HG03095 (cell line): ENCODE results near the gene TPD52L2.
"Not testable (repeated sequence)": the region's sequence is repeated elsewhere in the genome, so short reads cannot be mapped to it uniquely, and the experiment has no call there.

ENCODE experiments used
- ATAC-seq: cut with Tn5 transposase; IDR thresholded peaks from one replicate; pipeline ENCODE4 v1.9.1; 2021; ENCODE audit warnings: moderate library complexity; ENCODE audit not compliant: unreplicated experiment

The TPD52L2 gene

DNA sequence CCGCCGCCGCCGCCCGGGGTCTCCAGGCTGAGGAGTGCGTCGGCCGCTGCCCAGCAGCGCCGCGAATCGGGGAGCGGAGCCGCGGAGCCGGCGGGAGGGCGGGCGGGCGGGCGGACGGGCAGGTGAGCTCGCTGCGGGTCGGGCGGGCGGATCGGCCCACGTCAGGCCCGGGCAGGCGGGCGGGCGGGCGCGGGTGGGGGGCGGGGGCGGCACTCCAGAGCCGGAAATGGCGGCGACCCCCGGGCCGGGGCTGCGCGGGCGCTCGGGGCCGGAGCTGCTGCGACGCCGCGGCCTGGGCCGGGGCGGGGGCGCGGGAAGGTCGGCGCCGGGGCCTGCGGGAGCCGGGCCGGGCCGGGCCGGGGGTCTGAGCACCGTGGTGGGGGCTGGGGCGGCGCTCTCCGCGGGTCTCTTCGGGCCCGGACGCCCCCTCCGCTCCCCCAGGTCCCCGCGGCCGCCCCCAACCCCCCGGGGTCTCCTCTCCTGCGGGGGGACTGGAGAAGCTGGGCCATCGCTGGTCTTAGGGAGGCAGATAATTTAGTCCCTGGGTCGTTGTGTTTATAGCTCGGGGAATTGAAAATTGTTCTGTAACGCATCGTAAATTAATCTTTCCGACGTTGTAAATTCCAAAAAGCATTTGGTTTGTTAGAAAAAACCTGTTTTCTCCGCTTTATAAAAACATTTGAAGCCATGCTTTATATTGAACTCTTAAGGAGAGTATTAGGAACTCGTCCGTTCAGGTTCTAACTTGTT lies 30.3 kb downstream of the TPD52L2 start:
- no peak for ATAC-seq

- ATAC-seq = no peak
Measured at GRCh38 chr20:63895952-63896263, 30.8 kb downstream of the TPD52L2 start.

DNA sequence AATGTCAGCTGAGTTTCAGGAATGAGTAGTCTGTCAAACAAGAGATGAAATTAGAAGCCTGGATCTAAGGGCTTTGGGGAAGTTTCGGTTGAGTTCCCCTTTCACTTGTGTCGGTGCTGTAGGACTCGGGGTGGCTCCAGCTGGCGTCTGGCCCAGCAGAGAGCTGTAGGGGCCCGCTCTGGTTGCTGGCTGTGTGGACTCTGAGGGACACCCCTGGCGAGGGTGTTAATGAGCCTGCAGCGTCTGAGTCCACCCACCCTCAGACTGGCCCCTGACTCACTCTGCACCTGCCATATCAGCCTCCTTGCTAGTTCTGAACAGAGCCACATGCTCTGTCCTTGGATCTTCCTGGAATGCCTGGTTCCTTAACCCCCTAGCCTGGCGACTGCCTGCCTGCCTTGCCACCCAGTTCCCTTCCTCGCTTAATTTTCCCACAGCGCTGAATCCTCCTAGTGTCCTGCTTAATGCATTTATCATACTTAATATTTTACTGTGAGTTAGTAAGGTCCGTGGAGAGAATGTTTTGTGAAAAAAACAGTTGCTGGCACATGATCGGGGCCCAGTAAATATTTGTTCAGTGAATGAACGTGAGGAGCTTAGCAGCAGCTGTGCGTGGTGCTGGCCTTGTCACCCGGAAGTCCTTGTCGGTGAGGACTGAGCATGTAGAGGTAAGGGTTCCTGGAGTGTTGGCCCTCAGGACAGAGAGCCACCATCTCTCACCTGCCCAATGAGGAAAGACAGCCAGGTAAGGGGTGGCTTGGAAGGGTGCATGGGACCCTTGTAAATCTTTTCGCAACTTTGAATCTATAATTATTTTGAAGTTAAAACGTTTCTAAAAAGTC lies 31.4 kb downstream of the TPD52L2 start:
- ATAC-seq = no peak

DNA sequence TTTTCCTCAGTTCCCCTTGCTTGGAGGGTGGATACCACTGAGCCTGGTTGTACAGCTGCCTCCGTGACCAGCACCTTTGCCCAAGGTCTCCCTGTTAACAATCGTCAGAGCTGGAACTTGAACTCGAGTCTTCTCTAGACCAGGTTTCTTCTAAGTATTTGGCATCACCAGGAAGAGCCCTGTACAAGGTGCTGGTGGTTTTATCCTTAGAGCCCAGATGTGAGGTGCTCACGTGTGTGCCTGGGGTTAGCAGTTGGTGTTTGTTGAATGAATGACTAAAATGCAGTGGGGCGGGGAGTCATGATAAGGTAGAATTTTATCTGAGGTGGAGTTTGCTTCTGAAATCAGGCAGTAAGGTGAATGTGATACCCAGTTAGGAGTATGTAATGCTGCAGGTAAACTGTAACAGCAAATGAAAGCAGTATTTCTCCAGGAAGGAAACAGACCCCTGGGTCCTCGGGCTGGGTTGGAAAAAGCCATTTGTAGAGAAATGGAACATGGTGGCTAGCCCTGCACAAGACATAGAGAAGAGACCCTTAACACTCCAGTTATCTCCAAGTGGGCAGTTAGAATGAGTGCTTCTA lies 33.0 kb downstream of the TPD52L2 start:
- ATAC-seq = no peak

DNA sequence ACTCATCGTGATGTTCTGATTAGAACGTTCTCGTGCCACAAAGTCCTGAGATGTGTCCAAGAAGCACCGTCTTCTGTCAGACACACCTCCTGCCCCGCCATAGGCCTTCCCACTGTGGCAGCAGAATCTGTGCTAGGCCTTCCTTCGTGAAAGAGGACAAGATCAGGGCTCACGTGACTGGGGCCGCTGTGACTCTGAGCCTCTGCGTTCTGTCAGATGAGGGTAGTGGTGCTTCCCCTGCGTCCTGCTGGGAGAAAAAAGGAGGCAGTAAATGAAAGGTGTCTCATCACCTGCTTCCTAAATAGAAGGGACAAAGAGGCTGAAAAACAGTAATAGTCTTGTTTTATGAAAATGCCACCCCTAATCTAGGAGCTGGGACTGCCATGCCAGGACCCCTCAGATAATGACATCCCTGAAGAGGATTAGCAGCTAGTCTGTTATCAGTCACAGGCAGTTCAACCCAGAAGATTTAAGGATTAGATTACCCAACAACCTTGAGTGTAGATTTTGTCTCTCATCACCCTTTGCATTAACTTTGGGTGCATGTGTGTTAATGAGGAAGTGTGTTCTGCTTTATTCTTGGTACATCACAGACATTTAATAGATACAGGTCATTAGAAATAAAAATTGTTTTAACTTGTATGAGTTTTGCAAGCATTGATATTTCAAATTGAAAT lies 34.0 kb downstream of the TPD52L2 start:
- no peak for ATAC-seq

DNA sequence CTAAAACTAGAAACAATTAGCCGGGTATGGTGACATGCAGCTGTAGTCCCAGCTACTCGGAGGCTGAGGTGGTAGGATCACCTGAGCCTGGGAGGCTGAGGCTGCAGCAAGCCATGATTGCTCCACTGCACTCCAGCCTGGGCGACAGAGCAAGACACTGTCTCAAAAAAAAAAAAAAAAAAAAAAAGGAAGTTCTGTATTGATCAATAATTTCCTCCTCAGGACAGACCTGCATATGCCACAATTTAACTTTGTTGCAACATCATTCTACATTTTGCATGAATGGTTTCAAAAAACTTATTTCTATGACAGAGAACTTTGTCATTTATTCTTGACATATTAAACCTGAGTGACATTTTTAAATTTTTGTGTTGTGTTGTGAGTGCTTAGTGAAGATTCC lies 35.3 kb downstream of the TPD52L2 start:
- ATAC-seq = no peak

DNA sequence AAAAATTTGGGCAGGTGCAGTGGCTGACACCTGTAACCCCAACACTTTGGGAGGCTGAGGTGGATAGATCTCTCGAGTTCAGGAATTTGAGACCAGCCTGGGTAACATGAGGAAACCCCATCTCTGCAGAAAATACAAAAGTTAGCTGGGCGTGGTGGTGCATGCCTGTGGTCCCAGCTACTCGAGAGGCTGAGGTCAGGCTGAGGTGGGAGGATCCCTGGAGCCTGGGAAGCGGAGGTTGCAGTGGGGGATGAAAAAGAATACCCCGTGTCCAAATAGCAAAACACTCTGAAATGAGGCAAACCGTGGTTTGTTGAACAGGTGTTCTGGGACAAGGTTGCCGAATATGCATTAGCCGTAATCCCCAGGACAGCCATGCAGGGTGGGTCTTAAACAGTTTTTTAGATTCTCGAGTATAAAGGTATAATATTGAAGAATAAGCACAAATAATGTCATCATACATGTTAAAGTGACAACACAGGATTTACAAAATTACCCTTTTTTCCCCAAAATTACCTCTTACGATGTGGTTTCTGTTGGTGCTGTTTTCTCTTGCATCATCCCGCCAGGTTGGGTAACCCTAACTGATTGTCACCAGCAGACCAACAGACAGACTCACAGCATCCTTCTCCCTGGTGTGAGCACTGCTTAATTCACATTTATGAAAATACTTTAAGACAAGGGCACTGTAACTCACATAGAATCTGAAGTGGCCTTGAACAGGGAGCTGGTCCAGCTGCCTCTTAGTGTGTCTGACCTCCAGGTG lies 38.9 kb downstream of the TPD52L2 start:
- no peak for ATAC-seq

GRCh38 chr20:63908008-63908682 lies 43.1 kb downstream of the TPD52L2 start:
- ATAC-seq = no peak

- ATAC-seq = no peak
Measured at GRCh38 chr20:63911176-63911575, 46.1 kb downstream of the TPD52L2 start.

DNA sequence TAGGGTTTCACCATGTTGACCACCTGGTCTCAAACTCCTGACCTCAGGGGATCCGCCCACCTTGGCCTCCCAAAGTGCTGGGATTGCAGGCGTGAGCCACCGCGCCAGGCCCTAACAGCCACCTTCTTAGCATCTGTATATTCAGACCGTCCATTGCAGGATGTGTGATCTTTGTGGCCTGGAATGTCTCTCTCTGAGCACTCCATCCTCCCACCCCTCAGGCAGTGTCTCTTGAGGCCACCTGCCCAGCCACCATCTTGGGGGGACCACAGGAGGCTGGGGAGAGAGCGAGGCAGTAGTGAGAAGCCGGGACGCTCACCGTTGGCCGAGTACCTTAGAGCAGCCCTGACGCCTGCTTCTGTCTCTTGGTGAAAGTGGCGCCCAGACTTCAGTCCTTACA lies 48.7 kb downstream of the TPD52L2 start:
- ATAC-seq = no peak

GRCh38 chr20:63915471-63915870 lies 50.4 kb downstream of the TPD52L2 start:
- ATAC-seq = no peak

GRCh38 chr20:63916371-63916939 lies 51.4 kb downstream of the TPD52L2 start:
- ATAC-seq = not testable (repeated sequence)

- ATAC-seq = no peak
Measured at GRCh38 chr20:63917811-63918210, 52.7 kb downstream of the TPD52L2 start.

DNA sequence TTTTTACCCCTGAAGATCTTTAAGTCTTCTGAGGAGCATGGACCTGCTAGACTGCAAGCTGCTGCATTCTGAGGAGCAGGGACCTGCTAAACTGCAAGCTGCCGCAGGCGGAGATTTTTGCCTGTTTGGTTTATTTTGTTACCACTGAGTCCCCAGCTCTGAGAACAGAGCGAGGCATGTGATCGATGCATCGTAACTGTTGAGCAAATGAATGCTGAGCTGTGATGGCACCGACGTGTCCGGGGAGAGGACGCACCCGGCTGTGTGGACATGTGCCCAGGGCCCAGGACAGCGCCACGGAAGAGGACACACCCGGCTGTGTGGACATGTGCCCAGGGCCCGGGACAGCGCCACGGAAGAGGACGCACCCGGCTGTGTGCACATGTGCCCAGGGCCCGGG lies 54.1 kb downstream of the TPD52L2 start:
- ATAC-seq = no peak

DNA sequence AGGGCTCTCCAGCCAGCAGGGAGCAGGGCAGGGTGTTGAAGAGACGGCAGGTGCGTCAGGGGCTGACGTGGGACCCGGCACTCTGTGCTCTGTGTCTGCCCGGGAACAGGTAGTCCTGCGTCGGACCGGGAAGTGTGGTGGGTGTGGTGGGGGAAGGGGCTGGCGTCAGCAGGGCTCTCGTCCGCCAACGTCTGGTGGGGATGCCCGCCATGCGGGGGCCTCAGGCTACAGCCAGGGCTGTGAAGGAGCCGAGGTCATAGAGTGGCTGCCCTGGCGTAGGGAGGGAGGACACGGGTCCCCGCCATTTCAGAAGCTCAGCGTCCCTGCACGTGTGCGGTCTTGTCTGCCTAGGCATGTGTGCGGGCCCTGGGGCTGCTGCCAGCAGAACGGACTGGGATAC lies 55.2 kb downstream of the TPD52L2 start:
- ATAC-seq = no peak

DNA sequence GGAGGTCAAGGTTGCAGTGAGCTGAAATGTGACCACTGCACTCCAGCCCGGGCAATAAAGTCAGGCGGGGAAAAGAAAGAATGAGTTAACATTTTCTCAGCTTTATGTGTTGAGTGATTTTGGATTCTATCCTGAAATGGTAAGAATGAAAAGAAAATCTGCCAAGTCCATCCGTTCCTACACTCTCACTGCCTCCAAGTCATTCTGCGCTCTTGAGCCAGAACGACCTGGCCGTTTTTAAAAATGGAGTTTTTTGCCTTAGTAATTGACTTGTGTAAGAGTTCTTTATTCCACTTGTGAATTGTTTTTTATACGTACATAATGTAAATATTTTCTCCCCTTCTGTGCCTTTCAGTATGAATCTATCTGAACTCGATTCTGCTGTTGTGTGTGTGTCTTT lies 58.6 kb downstream of the TPD52L2 start:
- ATAC-seq = no peak

GRCh38 chr20:63924241-63924640 lies 59.2 kb downstream of the TPD52L2 start:
- no peak for ATAC-seq

- ATAC-seq = no peak
Measured at GRCh38 chr20:63926298-63926697, 61.2 kb downstream of the TPD52L2 start.

- no peak for ATAC-seq
Measured at GRCh38 chr20:63929071-63929470, 64.0 kb downstream of the TPD52L2 start.

- not testable (repeated sequence) for ATAC-seq
Measured at GRCh38 chr20:63929473-63929883, 64.4 kb downstream of the TPD52L2 start.
